Suppressor macrophage treated with lipopolysaccharide for 4 hours (primary cell): ENCODE data around the gene SLC1A2.

Source experiments
- DNase-seq: peaks from one replicate; pipeline ENCODE4 v3.0.0-alpha.2; 2020

SLC1A2 gene

DNA sequence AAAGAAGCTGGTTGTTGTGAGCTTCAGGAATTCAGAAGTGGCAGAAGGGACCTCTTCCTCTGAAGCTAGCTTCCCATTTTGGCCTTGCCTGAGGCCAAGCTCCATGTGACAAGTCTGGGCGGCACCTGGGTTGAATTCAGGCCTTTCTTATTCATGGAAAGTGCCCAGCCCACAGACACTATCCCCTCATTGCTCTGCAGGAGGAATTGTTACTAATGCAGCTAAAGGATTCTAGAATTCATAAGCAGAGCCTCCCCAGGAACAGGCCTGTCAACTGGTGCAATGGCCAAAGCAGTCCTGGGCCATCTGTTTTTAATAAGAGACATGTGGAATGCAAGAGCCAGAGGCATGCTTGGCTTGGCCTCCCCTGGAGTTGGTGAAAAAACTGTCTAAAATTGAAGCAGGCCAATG, 71.4 kb downstream of the SLC1A2 start:
- no peak for DNase-seq

DNA sequence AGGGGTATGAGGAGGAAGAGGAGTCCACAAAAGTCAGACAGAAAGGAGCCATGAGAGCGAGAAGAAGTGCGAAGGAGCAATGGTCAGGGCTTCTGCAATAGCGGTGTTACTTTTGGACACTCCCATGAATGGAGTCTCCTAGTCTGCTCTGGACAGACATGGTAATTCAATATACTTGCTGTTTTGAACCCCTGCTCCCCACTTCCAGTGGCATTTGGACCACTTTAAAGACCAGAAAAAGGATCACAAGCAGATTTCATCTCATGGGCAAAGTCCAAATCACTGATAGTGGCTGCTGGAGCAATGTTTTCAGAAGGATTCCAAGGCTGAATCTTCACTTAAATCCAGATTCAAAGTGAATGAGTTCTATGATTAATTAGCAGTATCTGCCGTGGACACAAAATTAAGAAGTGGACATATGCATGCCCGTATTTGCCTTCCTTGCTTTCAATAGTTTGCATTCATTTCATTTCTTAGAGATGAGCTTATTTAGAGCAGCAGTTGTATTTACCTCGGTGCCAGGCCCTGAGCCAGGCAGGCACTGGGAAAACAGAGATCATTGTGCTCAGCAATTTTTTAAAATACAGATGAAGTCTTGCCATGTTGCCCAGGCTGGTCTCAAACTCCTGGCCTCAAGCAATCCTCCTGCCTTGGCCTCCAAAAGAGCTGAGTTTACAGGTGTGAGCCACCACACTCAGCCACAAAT, 72.0 kb downstream of the SLC1A2 start:
- DNase-seq = no peak

DNA sequence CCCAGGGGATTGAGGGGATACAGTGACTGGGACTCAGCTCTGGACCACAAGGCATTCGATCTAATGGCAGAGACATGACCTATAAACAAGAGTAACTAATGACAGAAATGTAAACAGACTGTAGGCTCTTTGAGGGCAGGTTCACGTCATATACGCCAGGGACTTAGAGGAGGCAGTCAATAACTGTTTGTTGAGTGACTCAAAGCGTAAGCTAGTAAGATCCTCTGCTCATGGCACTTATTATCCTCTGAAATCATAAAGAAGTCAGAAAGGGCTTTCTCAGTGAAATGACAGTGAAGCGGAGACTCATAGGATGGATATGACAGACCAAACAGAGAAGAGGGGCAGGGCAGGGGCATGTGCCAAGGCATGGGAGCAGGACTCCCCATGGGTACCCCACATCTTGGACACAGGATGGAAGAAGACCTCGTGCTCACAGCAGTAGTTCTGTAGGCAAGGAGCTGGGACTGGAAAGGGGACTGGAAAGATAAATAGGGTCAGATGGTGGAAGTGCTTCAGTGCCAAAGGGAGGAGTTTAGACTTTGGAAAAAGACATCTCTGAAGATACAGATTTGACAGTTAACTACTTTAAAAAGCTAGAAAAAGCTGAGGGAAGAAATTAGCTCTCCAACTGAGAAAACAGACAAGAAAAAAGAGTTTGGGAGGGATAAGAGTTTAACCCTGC, 72.7 kb downstream of the SLC1A2 start:
- no peak for DNase-seq

DNA sequence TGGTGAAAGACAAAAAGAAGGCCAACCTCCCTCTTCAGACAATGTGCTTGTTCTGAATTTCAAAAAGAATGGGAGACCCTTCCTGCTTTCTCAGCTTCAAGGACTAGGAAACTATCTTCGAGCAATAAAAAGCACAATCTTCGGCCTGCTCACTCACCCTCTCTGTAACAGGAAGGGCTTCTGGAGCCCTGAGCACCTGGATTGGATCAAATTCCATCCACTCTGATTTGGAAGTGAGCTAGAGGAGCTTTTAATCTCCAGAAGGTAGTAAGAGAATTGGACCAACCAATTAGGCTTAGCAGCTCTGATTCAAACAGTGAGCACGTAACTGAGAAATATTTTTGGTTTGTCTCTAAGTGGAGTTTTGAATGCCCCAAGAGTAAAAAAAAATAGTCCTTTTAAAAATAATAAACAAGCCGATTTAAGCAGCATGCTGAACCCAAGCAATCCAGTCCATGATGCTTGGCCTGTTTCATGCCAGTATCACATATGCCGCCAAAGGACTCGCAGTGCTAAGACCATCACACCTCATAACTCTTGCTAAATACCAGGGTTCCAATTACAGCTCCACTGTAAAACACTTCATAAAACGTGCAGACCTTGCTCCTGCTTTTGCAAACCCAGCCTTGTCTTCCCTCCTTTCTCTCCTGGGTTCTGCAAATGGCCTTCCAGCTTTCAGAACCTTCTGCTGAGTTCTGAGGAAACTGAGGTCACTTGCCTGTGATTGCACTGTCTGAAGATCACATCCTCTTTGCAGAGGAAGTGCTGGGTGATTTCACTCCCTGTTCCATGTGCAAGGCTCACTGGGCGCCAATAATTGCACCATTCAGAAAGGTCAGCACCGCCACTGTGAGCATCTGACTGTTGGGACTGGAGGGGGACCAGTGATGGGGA, 74.4 kb downstream of the SLC1A2 start:
- peak; percentile 93 for DNase-seq

DNA sequence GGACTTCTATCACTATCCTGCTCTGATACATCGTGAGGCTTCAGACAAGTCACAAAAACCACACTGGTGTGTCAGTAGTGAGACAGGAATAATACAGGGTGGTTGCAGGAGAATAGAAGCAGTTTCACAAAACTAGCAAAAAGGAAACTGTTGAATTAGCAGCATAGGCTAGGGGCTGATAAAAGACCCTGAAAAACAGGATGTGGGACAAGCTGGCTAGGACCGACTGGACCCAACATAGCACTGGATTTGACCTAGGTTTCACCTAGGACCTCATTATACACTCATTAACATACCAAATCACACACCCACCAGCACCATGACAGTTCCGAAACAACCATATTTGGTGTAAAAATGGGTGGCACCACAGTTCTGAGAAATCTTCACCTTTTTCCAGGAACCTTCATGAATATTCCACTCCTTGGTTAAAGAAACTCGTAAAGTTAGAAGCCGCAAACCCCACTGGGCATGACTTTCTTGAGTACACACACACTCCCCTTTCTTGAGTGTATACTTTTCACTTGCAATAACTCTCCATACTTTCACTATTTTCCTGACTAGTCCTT, 76.2 kb downstream of the SLC1A2 start:
- no peak for DNase-seq

DNA sequence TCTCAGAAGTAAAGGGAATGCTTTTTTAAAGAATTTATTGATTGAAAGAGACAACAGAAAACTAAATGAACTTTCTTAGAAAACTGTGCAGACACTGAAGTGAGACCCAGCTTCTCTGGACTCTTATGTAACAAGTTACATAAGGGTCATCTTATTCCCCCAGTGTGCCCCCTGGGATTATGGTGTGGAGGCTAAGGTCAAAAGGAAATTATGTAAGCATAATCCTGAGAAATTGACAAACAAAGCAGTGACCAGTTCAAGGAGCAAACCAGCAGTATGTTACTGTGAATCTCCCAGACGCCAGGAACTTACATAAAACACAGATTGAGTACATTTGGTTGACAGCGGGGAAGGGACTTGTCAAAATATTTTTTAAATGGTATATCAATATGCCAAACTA, 78.6 kb downstream of the SLC1A2 start:
- DNase-seq = no peak

DNA sequence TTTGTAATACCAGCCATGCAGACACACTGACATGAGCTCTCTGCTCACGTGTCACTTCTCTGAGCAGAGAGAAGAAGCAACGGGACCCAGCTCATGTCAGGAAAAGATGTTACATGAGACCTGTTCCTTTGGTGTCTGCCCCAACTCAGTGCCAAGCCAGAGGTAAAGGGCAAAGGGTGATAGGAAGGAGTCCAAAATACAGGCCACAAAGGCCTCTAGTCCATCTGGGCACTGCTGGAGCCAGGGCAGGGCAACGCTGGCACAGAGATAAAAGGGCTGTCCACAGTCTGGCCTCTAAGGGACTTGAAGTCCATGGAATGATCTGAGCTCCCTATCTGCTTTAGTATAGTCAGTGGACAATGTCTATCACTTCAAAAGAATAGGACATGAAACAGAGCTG, 79.3 kb downstream of the SLC1A2 start:
- no peak for DNase-seq

DNA sequence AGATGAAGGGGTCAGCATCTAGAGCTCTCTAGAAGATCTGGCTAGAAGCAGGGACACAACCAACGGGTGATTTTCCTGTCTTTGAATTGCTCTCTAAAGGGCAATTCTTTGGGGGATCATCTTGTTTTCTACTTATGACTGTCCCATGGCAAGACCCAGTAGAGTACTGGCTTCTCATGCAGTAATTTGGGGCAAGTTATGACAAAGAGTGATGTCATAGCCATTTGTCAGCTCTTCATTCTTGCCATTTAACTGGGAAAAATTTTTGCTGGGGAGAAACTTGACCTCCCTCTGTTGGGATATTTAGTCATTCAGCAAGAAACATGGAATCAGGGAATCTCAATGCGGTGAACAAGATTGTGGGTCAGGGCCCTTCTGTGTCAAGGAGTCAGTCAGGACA, 80.4 kb downstream of the SLC1A2 start:
- peak; percentile 57 for DNase-seq

DNA sequence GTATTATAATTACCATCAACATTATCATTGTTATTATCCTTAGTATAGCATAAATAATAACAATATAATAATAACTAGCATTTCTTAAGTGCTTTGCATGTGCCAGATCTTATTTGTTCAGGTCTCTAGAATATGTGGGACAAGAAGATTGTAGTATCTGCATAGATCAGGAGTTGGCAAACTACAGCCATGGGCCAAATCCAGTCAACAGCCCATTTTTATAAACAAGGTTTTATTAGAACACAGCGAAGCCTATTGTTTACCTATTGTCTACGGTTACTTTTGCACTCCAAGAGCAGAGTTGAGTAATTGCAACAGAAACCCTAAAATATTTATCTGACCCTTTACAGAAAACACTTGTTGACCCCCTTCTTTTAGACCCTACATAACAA, 81.4 kb downstream of the SLC1A2 start:
- no peak for DNase-seq

DNA sequence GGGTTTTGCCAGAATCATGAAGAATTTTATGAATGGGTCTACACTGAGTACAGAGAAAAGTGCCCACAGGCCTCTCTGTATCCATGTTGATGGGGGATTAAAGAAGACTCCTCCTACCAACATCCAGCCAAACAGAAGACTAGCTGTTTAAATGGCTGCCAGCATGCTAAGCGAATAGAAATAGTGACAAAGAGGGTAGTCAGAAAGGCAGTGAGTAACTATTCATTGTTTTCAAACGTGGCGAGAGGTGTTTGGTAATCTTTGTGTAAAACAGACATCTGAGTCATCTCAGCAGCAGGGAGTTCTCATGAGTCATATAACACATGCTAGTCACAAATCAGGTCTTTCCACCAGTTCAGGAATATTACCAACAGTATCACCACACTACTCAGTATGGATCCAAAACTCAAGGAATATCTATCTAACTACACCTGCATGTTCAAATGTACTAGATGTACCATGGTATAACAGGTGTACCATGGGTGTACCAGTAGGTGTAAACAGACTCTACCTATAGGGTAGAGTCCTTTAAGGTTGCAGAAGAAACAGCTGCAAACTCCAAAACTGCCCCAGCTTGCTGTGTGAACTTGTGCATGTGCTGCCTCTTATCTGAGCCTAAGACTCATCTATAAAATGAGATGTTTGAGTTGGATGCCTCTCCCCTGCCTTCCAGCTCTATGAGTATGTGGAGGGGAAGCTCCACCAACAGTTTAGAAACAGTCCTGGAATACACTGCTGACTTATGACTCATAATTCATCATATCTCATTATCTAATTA, 82.0 kb downstream of the SLC1A2 start:
- DNase-seq = peak; percentile 96

DNA sequence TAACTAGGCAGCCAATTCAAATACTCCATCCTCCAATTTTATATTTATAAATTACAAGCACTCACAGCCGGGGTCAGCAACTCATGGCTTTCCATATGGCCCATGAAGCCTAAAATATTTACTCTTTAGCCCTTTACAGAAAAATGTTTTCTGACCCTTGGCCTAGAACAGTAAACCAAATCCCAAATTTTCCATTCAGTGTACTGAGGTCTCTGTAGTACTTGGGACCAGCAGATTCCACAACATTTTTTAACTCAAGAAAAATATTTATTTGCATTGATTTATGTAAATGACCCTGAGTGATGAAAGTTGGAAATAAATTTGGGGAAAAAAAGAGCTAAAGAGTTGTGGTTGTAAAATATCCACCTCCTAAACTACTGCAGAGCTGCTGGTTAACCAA, 82.6 kb downstream of the SLC1A2 start:
- DNase-seq = no peak

DNA sequence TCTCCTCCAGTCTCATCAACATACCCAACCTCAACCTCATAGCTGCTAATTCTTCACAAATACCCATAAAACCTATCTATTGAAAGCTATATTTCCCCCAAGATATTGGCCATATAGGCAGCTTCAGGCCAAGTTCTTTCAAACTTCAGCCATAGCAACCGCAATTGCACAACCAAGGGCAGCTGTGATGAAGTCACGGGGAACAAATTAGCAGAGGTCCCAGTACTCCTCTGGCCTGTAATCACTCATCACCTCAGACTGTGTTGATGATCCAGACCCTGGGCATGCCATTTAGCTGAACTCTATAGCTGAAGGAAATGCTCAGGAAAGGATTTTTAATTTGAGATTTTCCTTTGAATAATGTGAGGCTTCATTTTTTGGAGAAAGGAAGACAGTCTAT, 84.1 kb downstream of the SLC1A2 start:
- DNase-seq = peak; percentile 50

DNA sequence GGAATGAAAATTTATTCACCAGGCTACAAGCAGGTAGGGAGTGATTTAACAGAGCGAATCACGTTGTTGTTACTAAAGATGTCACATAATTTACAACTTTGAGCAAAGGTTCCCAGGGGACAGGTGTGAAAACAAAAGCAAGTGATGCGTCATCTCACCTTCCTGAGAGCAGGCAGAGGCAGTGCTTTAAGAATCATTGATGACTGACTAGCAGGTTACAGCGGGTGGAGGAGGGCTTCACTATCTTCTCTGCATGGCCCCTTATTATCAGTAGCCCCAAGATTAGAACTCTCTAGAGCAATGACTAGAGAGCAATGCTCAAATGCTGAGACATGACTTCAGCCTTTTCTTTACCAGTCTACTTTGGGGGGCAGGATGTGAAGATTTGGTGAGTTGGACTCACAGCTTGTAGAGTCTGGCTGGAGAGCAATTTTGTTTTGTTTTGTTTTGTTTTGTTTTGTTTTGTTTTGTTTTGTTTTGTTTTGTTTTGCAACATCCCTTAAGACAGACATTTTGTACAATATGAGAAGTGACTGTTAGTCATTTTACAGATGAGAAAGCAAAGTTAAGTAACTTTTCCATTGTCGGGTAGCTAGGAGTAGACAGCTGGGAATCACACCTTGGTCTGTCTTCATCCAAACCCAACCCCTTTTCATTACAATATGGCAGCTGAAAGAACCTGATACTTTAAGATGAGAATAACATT, 84.8 kb downstream of the SLC1A2 start:
- peak; percentile 73 for DNase-seq

DNA sequence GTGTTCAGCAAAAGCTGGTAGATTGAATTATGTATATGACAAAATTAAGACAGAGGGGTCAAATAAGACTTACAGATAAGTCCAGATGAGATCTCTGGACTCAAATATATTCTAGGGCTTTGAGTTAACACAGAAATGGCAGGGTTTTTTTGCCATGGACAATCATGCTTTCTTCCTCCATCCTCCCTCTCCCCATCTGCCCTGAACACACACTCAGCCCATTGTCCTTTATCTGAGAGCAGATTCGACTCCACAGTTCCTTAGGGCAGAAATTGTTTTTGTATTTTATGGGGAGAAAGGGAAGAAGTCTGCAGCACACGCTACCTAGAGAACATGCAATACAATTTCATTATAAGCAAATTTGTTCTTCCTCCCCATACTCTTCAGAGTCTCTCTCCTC, 86.8 kb downstream of the SLC1A2 start:
- no peak for DNase-seq

DNA sequence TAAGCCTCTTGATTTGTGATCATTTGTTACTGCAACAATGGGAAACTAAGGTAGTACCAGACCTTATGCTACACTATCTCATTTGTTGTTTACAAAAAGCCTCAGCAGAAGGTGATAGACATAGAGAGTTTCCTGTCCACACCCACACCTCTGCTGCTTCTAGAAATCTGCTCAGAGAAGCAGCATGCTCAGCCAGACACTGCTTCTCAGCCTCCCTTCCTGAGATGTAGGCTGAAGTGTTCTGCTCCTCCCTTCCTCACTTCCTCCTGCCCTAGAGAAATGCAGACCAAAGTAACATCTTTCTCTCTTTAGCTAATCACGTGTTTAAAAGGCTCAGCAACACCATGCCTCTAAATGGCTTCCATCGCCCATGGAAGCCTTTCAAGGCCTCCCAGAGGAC, 88.4 kb downstream of the SLC1A2 start:
- DNase-seq = peak; percentile 24

DNA sequence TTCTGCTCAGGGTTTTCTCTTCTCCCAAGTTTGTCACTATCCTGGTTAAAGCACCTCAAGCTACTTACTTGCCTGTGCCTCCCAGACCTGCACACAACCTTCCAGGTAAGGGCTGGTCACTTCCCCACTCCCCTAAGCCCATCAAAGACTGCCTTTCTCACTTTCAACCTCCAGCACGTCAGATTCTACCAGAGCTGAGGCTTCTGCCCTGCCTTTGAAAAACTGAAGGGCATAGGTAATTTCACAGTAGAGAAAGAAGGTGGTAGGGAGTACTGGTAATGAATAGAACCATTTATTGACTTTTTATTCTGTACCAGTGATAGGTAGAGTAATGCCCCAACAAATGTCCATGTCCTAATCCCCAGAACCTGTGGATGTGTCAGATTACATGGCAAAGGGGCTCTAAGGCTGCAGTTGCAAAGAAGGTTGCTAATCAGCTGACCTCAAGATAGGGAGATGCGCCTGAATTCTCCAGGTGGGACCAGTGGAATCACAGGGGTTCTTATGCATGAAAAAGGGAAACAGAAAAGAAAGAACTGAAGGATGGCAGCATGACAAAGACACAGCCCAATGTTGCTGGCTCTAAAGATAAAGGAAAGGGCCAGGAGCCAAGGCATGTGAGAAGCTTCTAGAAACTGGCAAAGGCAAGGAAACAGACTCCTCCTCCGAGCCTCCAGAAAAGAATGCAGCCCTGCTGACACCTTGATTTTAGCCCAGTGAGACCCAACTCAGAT, 89.0 kb downstream of the SLC1A2 start:
- no peak for DNase-seq

DNA sequence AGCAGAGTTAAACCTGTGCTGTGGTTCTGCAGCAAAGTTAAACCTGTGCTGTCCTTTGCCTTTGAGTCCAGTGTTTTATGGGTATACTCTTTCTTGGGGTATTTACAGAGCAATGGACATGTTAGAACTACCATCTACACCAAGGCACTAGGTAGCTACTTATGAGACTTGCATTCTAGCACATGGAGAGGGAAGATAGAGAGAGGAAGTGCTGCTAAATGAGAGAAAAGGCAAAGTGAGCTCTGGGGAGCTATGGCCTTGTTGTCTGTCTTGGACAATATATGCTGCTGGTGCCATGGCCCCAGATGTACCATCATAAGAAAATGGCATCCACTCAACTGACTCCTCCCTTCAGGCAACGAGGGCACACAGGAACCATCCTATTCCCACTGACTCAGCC, 91.5 kb downstream of the SLC1A2 start:
- no peak for DNase-seq

DNA sequence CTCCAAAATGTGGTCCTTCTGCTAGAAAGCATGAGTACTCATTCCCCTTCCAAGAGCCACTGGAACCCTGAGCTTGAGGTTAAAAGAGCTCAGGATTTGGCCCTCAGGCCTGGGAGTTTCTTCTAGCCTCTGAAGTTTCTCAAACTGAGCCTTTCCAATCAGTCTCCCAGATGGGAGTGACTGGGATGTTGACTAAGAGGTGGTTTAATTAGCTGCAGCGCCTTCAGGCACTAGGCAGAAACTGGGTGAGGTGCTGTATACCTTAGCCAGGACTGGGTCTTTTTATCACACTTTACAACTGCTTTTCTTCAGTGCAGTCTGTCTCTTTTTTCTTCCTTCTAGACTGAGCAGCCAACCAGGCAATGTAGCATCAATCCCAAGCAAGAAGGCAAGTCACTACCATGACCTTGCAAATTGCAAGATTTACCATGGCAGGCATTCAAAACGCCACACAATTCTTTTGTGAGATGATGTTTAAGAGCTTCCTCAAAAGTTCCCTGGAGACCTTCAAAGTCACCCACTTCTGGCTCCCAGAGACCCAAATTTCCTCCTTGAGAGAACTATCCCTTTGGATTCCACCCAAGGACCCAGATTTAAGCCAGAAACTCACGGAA, 93.0 kb downstream of the SLC1A2 start:
- DNase-seq = no peak

DNA sequence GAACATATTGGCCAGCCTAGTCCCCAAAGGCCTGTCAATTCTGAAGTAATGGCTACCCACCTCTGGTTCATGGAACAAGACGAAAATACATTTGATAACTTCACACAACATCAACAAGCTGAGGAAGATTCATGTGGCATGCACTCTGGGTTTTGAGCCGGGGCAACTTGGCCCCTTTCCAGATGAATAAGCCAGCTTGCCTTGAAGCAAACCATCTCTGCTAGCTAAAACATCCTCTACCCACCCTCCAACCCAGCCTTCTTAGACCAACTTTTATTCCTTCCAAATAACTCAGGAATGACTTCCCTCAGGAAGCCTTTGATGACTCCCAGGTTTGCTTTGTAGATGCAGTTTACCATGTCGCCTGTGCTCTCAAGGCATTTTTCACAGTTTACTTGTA, 94.4 kb downstream of the SLC1A2 start:
- no peak for DNase-seq

DNA sequence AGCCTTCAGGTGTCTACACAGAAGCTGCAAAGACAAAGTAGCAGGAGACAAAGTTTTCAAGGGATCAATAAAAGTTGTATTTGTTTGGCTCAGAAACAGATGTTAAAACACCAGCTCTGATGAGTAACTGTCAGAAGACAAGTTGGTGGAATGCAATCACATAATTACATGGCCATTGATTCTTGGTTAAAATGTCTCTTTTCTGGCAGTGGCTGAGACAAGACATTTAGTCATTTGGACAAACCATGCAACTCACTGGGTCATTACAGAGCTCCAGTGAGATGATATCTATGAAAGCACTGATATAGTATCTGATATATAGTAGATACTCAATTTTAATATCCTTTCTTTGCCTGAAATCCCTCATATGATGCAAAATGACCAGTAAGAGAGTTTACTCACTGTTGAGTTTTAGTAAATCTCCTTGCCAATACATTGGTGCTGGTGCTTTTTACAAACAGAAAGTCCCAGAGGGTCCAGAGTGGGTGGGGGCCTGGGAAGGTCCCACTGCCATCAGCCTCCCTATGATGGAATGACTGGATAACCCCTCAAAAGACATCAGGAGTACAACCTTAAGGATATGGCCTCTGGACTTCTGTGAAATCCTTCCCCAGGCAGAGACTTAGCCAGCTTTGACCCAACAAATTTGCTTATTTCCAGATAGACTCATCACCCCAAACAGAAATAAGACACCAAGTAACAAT, 95.0 kb downstream of the SLC1A2 start:
- DNase-seq = no peak
